GM12872 (cell line): Measurements from ENCODE around the gene PCBP4.

Experiments
- TF ChIP-seq, protein P1 (sequence below): IDR thresholded peaks from 3 replicates; pipeline ENCODE4 v1.5.1; 2011; ENCODE audit warnings: low read depth, mild to moderate bottlenecking, low read length, moderate library complexity; ENCODE audit not compliant: insufficient read depth

Gene PCBP4

GRCh38 chr3:52006820-52007133 lies 39.5 kb upstream of the PCBP4 start:
- TF ChIP-seq, protein P1, sequence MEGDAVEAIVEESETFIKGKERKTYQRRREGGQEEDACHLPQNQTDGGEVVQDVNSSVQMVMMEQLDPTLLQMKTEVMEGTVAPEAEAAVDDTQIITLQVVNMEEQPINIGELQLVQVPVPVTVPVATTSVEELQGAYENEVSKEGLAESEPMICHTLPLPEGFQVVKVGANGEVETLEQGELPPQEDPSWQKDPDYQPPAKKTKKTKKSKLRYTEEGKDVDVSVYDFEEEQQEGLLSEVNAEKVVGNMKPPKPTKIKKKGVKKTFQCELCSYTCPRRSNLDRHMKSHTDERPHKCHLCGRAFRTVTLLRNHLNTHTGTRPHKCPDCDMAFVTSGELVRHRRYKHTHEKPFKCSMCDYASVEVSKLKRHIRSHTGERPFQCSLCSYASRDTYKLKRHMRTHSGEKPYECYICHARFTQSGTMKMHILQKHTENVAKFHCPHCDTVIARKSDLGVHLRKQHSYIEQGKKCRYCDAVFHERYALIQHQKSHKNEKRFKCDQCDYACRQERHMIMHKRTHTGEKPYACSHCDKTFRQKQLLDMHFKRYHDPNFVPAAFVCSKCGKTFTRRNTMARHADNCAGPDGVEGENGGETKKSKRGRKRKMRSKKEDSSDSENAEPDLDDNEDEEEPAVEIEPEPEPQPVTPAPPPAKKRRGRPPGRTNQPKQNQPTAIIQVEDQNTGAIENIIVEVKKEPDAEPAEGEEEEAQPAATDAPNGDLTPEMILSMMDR = no peak

- TF ChIP-seq, protein P1 = no peak
Measured at GRCh38 chr3:52006017-52006819, 39.0 kb upstream of the PCBP4 start.

DNA sequence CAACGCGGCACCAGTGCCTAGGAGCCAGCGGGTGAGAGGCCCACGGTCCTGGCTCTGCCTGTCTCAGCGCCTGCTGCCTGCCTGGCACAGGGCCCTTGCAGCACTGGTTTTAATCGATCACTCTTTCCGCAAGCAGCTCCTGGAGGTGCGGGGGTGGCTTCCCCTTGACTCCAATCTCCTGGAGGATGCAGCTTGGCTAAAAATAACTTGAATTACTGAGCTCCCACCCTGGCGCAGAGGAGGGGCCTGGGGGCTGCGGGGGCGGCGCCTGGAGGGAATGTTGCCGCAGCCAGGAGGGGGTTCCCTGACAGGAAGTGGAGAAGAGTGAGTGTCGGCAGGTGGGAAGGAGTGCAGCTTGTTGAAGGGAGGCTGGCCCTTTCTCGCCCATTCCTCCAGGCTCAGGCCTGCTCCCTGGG lies 38.3 kb upstream of the PCBP4 start:
- TF ChIP-seq, protein P1 = no peak

DNA sequence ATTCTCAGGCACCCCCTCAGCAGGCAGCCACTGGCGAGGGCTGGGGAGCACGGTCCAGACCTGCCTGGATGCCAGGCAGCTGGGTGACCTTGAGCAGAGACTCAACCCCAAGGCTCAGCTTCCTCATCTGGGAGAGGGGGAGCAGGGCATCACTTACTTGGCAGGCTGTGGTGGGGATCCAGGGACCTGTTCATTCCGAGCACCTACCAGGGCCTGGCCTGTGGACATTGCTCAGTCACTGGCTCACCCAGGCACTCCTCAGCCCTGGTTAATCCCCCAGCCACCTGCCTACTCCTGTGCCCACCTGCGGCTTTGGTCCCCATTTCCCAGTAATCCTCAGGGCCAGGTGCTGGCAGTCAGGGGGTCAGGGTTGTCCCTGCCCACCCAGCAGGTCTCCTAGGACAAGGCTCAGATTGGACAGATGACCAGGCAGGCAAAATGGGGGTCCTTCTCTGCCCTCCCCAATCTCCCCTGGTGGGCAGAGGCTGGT lies 37.7 kb upstream of the PCBP4 start:
- TF ChIP-seq, protein P1 = no peak

DNA sequence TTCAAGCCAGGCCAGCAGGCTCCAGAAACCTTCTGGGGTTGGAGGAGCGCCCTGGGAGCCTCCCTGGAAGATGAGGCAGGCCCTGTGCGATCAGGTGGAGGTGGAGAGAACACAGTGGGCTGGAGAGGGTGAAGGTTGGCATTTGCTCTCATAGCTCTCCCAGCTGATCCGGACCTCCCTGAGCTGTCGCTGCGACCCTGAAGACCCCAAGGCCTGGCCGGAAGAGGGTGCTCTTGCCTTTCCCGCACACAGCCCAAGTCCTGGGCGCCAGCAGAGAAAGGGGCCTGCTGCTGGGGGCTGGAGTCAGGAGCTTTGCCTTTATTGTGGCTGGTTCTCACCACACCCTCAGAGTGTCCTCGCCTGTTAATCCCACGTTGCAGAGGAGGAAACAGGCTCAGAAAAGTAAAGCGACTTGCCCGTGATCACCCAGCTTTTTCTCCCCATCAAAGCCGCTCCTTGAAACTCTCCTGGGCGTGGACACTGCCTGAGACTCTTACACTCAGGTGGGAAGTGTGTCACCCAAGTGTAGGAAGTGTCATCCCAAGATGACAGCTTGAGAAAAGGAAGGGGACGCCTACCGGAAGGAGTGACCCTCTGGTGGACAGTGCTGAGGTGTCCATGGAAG lies 37.0 kb upstream of the PCBP4 start:
- TF ChIP-seq, protein P1 = peak; percentile 61

DNA sequence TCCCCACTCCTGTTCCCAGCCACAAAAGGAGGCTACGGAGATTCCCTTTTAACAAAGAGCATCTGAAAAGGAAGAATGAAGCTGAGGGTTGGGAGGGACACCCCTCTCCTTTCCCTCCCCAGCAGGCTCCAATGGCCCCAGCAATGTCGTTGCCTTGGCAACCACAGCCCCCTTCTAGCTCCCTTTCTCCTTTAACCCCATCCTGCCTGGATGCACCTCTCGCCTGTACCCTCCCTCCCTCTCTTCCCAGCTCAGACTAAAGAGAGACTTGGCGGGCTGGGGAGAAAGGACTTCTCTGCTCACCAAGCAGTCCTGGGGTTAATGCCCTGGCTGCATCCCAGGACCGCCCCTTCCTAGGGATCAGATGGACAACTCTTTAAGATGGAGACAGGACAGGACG lies 35.5 kb upstream of the PCBP4 start:
- TF ChIP-seq, protein P1 = no peak

GRCh38 chr3:52001443-52001974 lies 34.3 kb upstream of the PCBP4 start:
- TF ChIP-seq, protein P1 = peak; percentile 96
